ENCODE results near the gene CMTM2.
"Not testable (repeated sequence)": the region's sequence is repeated elsewhere in the genome, so short reads cannot be mapped to it uniquely, and the experiment has no call there.

Gene CMTM2

GRCh38 chr16:66608241-66609138 lies 29.2 kb downstream of the CMTM2 start:
- no peak overlapping the region for H3K27ac Mint-ChIP-seq (ENCODE audit: low read depth)
- no peak for ATAC-seq (replicated peaks; ENCODE audit: extremely low read depth, poor library complexity, severe bottlenecking)

GRCh38 chr16:66609139-66609510 lies 29.9 kb downstream of the CMTM2 start:
- Mint-ChIP-seq H3K9me3 (no peaks in the 10 kb centered on the region), H3K27me3 (no peaks in the 10 kb centered on the region), H3K4me3 (no peak overlapping the region), H3K36me3 (ENCODE audit: insufficient read depth) (peaks cover 39% of the 10 kb centered on the region), H3K27ac (ENCODE audit: low read depth) (no peak overlapping the region), H3K4me1 (peaks cover 28% of the 10 kb centered on the region)
- ATAC-seq (replicated peaks; ENCODE audit: extremely low read depth, poor library complexity, severe bottlenecking) (no peak), DNase-seq (ENCODE audit: low spot score in 2 of 2) (no peak)

More at GRCh38 chr16:66608241-66609138, 29.2 kb downstream of the CMTM2 start:
- Mint-ChIP-seq H3K4me1 (peaks cover 35% of the 10 kb centered on the region), H3K9me3 (no peaks in the 10 kb centered on the region), H3K36me3 (ENCODE audit: insufficient read depth) (peaks cover 42% of the 10 kb centered on the region), H3K4me3 (peak overlapping the region; percentile 49), H3K27me3 (no peaks in the 10 kb centered on the region)
- DNase-seq (ENCODE audit: low spot score in 2 of 2): peak; percentile 63 to 75

DNA sequence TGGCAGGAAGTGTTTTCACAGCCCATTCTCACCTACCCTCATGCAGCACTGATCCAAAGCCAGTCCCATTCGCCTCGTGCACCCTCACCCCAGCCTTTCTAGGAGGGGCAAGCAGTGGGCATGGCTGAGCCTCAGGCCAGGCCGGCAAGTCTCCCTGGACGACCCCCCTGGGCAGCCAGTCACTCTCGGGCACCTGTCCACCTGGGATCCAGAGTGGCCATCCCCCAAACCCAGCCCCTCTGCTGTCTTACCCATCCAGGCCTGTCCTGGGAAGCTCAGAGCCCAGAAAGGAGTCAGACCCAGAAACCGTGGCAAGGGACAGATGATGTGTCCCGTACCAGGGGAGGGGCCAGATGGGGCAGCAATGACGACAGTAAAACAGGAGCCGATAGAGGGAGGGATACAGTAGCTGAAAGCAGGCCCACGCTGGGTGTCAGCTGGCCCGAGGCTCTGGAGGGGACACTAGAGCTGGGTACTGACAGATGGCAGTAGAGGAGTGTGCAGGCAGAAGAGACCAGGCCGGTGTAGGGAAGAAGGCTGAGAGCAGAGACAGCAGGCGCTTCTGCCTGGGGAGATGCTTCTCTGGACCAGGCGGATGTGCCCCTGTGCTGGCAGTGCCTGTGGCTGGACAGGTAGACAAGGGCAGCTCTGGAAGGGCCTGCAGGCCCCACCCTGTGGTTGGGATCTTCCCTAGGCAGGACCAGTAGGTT lies 31.0 kb downstream of the CMTM2 start:
- Mint-ChIP-seq H3K27me3 (no peaks in the 10 kb centered on the region), H3K36me3 (ENCODE audit: insufficient read depth) (peaks cover 42% of the 10 kb centered on the region), H3K4me3 (no peak overlapping the region), H3K27ac (ENCODE audit: low read depth) (peak overlapping the region; percentile 16), H3K4me1 (peaks cover 28% of the 10 kb centered on the region), H3K9me3 (no peaks in the 10 kb centered on the region)
- DNase-seq (ENCODE audit: low spot score in 2 of 2): no peak
- ATAC-seq (replicated peaks; ENCODE audit: extremely low read depth, poor library complexity, severe bottlenecking): no peak

DNA sequence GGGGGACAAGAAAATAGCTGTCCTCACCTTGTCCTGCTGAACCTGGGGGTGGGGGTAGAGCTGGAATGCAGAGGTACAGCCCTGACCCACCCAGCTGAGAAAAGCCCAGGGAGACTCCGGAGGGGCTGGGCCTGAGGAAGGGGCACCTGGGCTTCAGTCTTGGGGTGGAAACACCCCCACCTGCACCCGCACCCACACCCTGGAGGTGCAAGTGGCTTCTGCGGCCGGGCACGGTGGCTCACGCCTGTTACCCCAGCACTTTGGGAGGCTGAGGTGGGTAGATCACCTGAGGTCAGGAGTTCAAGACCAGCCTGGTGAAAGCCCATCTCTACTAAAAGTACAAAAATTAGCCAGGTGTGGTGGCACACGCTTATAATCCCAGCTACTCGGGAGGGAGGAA lies 32.6 kb downstream of the CMTM2 start:
- not testable (repeated sequence) for H3K4me3 Mint-ChIP-seq; H3K27me3 Mint-ChIP-seq; ATAC-seq (replicated peaks; ENCODE audit: extremely low read depth, poor library complexity, severe bottlenecking); H3K9me3 Mint-ChIP-seq; DNase-seq (ENCODE audit: low spot score in 2 of 2)
- Mint-ChIP-seq H3K36me3 (ENCODE audit: insufficient read depth) (peaks cover 37% of the 10 kb centered on the region), H3K27ac (ENCODE audit: low read depth) (peak overlapping the region; percentile 57), H3K4me1 (peaks cover 16% of the 10 kb centered on the region)

GRCh38 chr16:66612422-66612821 lies 33.2 kb downstream of the CMTM2 start:
- ATAC-seq (replicated peaks; ENCODE audit: extremely low read depth, poor library complexity, severe bottlenecking) (no peak), DNase-seq (ENCODE audit: low spot score in 2 of 2) (no peak)
- peaks cover 37% of the 10 kb centered on the region for H3K36me3 Mint-ChIP-seq (ENCODE audit: insufficient read depth)
- H3K9me3 Mint-ChIP-seq: no peaks in the 10 kb centered on the region
- H3K27ac Mint-ChIP-seq (ENCODE audit: low read depth): peak overlapping the region; percentile 57
- H3K4me3 Mint-ChIP-seq: no peak overlapping the region
- no peaks in the 10 kb centered on the region for H3K27me3 Mint-ChIP-seq
- H3K4me1 Mint-ChIP-seq: peaks cover 11% of the 10 kb centered on the region

DNA sequence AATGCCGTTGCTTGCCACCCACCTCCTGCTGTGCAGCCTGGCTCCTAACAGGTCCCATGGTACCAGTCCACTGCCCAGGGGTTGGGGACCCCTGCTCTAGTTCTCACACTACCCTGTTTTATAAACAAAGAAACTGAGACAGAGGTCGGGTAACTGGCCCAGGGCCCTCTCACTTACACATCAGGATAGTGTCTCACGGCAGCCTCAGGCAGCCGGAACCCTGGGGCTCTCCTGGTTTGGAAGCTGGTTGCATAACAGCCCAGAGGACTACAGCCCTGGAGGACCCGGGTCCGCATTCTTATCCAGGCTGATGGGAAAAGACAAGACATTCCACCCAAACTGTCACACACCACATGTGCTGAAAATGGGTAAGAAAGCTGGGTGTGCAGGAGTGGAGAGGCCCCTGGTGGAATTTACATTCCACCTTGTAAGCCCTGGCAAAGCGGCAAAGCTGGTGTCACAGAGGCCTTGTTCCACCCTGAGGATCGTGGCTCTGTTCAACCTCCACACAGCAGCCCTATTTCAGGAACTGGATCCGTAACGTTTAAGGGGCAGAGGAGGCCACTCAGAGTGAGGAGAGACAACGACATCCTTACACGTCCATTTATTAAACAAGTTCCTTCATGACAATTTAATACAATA lies 35.0 kb downstream of the CMTM2 start:
- H3K4me3 Mint-ChIP-seq: no peak overlapping the region
- no peak for DNase-seq (ENCODE audit: low spot score in 2 of 2)
- no peaks in the 10 kb centered on the region for H3K27me3 Mint-ChIP-seq

GRCh38 chr16:66616169-66616568 lies 36.9 kb downstream of the CMTM2 start:
- Mint-ChIP-seq H3K27me3 (no peaks in the 10 kb centered on the region), H3K36me3 (ENCODE audit: insufficient read depth) (peaks cover 25% of the 10 kb centered on the region), H3K27ac (ENCODE audit: low read depth) (no peak overlapping the region)

More for the DNA sequence above, 35.0 kb downstream of the CMTM2 start:
- Mint-ChIP-seq H3K27ac (ENCODE audit: low read depth) (no peak overlapping the region), H3K4me1 (no peaks in the 10 kb centered on the region), H3K36me3 (ENCODE audit: insufficient read depth) (peaks cover 37% of the 10 kb centered on the region), H3K9me3 (no peaks in the 10 kb centered on the region)
- ATAC-seq (replicated peaks; ENCODE audit: extremely low read depth, poor library complexity, severe bottlenecking): no peak

DNA sequence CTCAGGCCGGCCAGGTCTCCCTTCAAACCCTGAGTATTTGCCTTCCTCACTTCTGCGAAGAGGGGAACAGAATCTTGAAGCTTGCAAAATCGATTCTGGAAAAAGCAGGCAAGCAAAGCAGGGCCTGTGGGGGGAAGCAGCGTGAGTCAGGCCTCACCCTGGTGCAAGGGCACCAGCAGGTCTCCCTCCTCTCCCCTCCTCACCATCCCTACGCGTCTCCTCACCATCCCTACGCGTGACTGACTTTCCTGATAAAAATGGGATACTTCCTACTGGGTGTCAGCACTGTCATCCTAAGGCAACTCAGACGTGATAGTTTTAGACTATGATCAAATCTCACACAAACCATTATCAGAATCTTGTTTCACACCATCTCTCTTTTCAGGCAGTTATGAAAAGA lies 37.3 kb downstream of the CMTM2 start:
- ATAC-seq (replicated peaks; ENCODE audit: extremely low read depth, poor library complexity, severe bottlenecking) (no peak), DNase-seq (ENCODE audit: low spot score in 2 of 2) (no peak)
- Mint-ChIP-seq H3K4me3 (no peak overlapping the region), H3K36me3 (ENCODE audit: insufficient read depth) (peaks cover 21% of the 10 kb centered on the region), H3K9me3 (no peaks in the 10 kb centered on the region), H3K4me1 (no peaks in the 10 kb centered on the region), H3K27ac (ENCODE audit: low read depth) (no peak overlapping the region), H3K27me3 (no peaks in the 10 kb centered on the region)

More at GRCh38 chr16:66616169-66616568, 36.9 kb downstream of the CMTM2 start:
- no peak for DNase-seq (ENCODE audit: low spot score in 2 of 2)
- Mint-ChIP-seq H3K4me1 (no peaks in the 10 kb centered on the region), H3K4me3 (no peak overlapping the region), H3K9me3 (no peaks in the 10 kb centered on the region)
- no peak for ATAC-seq (replicated peaks; ENCODE audit: extremely low read depth, poor library complexity, severe bottlenecking)

- no peaks in the 10 kb centered on the region for H3K4me1 Mint-ChIP-seq
- H3K9me3 Mint-ChIP-seq: no peaks in the 10 kb centered on the region
- no peak overlapping the region for H3K27ac Mint-ChIP-seq (ENCODE audit: low read depth)
- no peaks in the 10 kb centered on the region for H3K27me3 Mint-ChIP-seq
- no peak for DNase-seq (ENCODE audit: low spot score in 2 of 2)
- ATAC-seq (replicated peaks; ENCODE audit: extremely low read depth, poor library complexity, severe bottlenecking): no peak
- no peak overlapping the region for H3K4me3 Mint-ChIP-seq
- peaks cover 17% of the 10 kb centered on the region for H3K36me3 Mint-ChIP-seq (ENCODE audit: insufficient read depth)
These were observed 37.8 kb downstream of the CMTM2 start for GRCh38 chr16:66617010-66617434.

DNA sequence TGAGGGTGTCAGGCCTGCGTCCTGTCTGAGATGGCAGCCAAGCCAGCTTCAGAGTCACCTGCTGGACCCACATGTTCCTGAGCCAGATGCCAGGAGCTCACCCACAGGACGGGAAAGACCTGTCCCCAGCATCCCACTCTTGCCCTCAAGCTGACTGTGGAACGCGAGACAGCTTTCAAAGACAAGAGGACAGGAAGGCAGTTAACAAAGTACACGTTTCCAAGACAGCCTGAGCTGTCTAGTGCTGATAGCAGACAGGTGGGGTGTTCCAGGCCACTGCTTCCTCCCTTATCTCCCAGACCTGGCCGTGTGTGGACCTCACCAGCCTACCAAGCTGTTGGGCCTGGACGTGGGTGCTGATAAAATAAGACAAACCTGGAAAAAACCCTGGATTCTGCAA lies 38.5 kb downstream of the CMTM2 start:
- H3K27ac Mint-ChIP-seq (ENCODE audit: low read depth): no peak overlapping the region
- no peak for ATAC-seq (replicated peaks; ENCODE audit: extremely low read depth, poor library complexity, severe bottlenecking)
- H3K27me3 Mint-ChIP-seq: no peaks in the 10 kb centered on the region
- DNase-seq (ENCODE audit: low spot score in 2 of 2): no peak
- no peak overlapping the region for H3K4me3 Mint-ChIP-seq
- H3K4me1 Mint-ChIP-seq: no peaks in the 10 kb centered on the region
- H3K9me3 Mint-ChIP-seq: no peaks in the 10 kb centered on the region
- H3K36me3 Mint-ChIP-seq (ENCODE audit: insufficient read depth): peaks cover 13% of the 10 kb centered on the region

DNA sequence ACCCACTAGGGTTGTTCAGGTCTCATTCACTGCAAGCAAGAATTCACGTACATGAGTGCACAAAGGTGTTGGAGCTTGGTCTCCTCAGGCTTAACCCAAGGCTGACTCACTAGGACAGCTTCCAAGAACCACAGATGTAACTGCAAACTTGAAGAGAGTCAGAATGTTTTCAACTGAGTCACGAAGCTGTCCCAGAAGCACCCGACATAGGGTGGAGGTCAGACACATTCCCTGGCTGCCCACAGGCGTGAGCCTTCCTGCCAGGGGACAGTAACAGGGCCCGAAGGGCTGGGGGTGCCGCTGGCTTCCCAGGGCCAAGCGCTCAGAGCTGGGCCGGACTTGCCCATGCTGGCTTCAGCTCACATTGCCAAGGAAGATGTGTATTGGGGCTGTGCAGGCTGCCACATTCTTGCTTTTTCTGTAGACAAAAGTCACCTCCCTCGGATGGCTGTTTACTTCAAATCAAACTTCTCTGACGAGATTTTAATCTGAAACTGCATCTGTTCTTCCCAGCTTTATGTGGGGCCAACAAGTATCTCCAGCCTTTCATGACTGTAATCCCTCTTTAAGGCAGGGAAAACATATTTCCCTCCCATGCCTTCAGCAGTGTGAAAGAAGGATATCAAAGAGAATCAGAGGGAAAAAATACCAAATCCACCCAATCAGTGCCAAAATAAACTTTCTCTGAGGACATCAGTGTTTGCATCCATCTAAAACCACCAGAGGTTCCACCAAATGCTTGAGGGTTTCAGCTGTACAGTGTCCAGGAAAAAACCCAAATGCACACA lies 39.5 kb downstream of the CMTM2 start:
- no peaks in the 10 kb centered on the region for H3K27me3 Mint-ChIP-seq
- H3K4me3 Mint-ChIP-seq: no peak overlapping the region
- no peak for ATAC-seq (replicated peaks; ENCODE audit: extremely low read depth, poor library complexity, severe bottlenecking)
- peaks cover 7% of the 10 kb centered on the region for H3K36me3 Mint-ChIP-seq (ENCODE audit: insufficient read depth)
- DNase-seq (ENCODE audit: low spot score in 2 of 2): no peak
- no peaks in the 10 kb centered on the region for H3K9me3 Mint-ChIP-seq
- no peaks in the 10 kb centered on the region for H3K4me1 Mint-ChIP-seq
- no peak overlapping the region for H3K27ac Mint-ChIP-seq (ENCODE audit: low read depth)
